GM12878 (cell line): Measurements from ENCODE around the gene FER1L5. TPM values are rescaled to one million over a fixed set of nuclear protein-coding genes. Genes with fewer than 3 reads are reported as not detected.
A peak's percentile ranks its signal among the peaks of the same experiment; 100 is the strongest.

ENCODE experiments used
- BACH1 ChIP-seq: fragments of 450-650 bp; IDR thresholded peaks from 2 replicates; pipeline ENCODE4 v1.6.1; 2017; ENCODE audit warnings: mild to moderate bottlenecking, borderline replicate concordance
- BCL11A ChIP-seq: IDR thresholded peaks from 2 replicates; pipeline ENCODE4 v1.6.1; 2011; ENCODE audit warnings: low read depth, low read length
- BHLHE40 ChIP-seq, 2 experiments: fragments of 450-650 bp in 1 of 2; IDR thresholded peaks; 2 replicates each; pipeline ENCODE4 v1.6.1; 2011 to 2017; ENCODE audit warnings: low read depth in 2 of 2, borderline replicate concordance in 1 of 2, improper control_type of control experiment in 1 of 2, low read length in 1 of 2, mild to moderate bottlenecking in 1 of 2
- CEBPB ChIP-seq, 2 experiments: fragments of 150-350 bp in 1 of 2; IDR thresholded peaks; 2 replicates each; pipeline ENCODE4 v1.6.1; 2012 to 2014; ENCODE audit warnings: low read depth in 2 of 2, low read length in 2 of 2, borderline replicate concordance in 1 of 2, inconsistent platforms in 1 of 2
- CREB1 ChIP-seq: IDR thresholded peaks from 2 replicates; pipeline ENCODE4 v1.6.1; 2012; ENCODE audit warnings: low read depth, mild to moderate bottlenecking, inconsistent platforms
- EGR1 ChIP-seq, 2 experiments: IDR thresholded peaks; 1 replicate in 1 of 2; 2 replicates in 1 of 2; pipeline ENCODE4 v1.6.1; 2011 to 2012; ENCODE audit warnings: low read depth in 2 of 2, low read length in 2 of 2, borderline replicate concordance in 1 of 2, mild to moderate bottlenecking in 1 of 2, moderate library complexity in 1 of 2
- GATAD2B ChIP-seq: fragments of 450-650 bp; conservative IDR thresholded peaks from 2 replicates; pipeline ENCODE4 v1.6.1; 2017; ENCODE audit warnings: low read depth, mild to moderate bottlenecking, moderate library complexity
- MYC ChIP-seq: IDR thresholded peaks from 2 replicates; pipeline ENCODE4 v1.6.1; 2011; ENCODE audit warnings: mild to moderate bottlenecking, low read length, moderate library complexity, inconsistent platforms; ENCODE audit not compliant: insufficient read depth, insufficient replicate concordance, insufficient read length, severe bottlenecking
- NR2F1 ChIP-seq: fragments of 450-650 bp; conservative IDR thresholded peaks from 2 replicates; pipeline ENCODE4 v1.6.1; 2017; ENCODE audit warnings: mild to moderate bottlenecking
- POU2F2 ChIP-seq: IDR thresholded peaks from 3 replicates; pipeline ENCODE4 v1.6.1; 2011; ENCODE audit warnings: low read depth, mild to moderate bottlenecking, low read length, borderline replicate concordance
- SP1 ChIP-seq: IDR thresholded peaks from one replicate; pipeline ENCODE4 v1.6.1; 2011; ENCODE audit warnings: low read depth, low read length
- WRNIP1 ChIP-seq: IDR thresholded peaks from 2 replicates; pipeline ENCODE4 v1.6.1; 2011; ENCODE audit warnings: low read depth, low read length, improper control_type of control experiment, borderline replicate concordance
- ZNF384 ChIP-seq: IDR thresholded peaks from 2 replicates; pipeline ENCODE4 v1.6.1; 2012; ENCODE audit warnings: low read depth, mild to moderate bottlenecking, low read length, improper control_type of control experiment, borderline replicate concordance
- polyA plus RNA-seq, 11 experiments: library from polyadenylated mRNA; depleted of rRNA in 4 of 11; unstranded in 6 of 11; stranded (reverse) in 5 of 11; fragments of >200 nt; fragmentation: Nextera tagmentation in 4 of 11; fragmentation: Illumina TruSeq in 1 of 11; extraction: Ambion mirVana in 4 of 11; extraction: Trizol in 1 of 11; gene quantifications; 1 replicate in 1 of 11; 2 replicates in 10 of 11; pipeline versions ENCODE4 v1.2.1 to v1.2.3, GENCODE V29; 2011 to 2016; ENCODE audit warnings: inconsistent platforms in 2 of 11, missing spikeins in 2 of 11, low read depth in 1 of 11
- total RNA-seq, 4 experiments: library from RNA; depleted of rRNA in 3 of 4; stranded (reverse); fragments of >200 nt in 3 of 4; fragmentation: Illumina TruSeq in 1 of 4; extraction: Trizol in 1 of 4; gene quantifications; 2 replicates each; pipeline versions ENCODE4 v1.2.1 to v1.2.3, GENCODE V29; 2013 to 2021
- TF ChIP-seq, protein P1 (sequence below): IDR thresholded peaks from 2 replicates; pipeline ENCODE4 v1.6.1; 2011; ENCODE audit warnings: mild to moderate bottlenecking, low read depth, low read length, moderate library complexity; ENCODE audit not compliant: insufficient replicate concordance
- TF ChIP-seq, protein P2 (sequence below): fragments of 450-650 bp; IDR thresholded peaks from 2 replicates; pipeline ENCODE4 v1.6.1; 2016; ENCODE audit warnings: mild to moderate bottlenecking
- TF ChIP-seq, protein P3 (sequence below): fragments of 450-650 bp; IDR thresholded peaks from 2 replicates; pipeline ENCODE4 v1.6.1; 2017; ENCODE audit warnings: low read depth, mild to moderate bottlenecking, moderate library complexity
- TF ChIP-seq, protein P4 (sequence below): fragments of 450-650 bp; IDR thresholded peaks from 2 replicates; pipeline ENCODE4 v1.6.1; 2018; ENCODE audit warnings: mild to moderate bottlenecking, low read depth, moderate library complexity; ENCODE audit not compliant: partially characterized antibody

Gene FER1L5
- total and polyA plus RNA-seq, 10 of the 15 experiments (the other 5 are each of a cell fraction or from before 2014, with no cell fraction given) = not detected

DNA sequence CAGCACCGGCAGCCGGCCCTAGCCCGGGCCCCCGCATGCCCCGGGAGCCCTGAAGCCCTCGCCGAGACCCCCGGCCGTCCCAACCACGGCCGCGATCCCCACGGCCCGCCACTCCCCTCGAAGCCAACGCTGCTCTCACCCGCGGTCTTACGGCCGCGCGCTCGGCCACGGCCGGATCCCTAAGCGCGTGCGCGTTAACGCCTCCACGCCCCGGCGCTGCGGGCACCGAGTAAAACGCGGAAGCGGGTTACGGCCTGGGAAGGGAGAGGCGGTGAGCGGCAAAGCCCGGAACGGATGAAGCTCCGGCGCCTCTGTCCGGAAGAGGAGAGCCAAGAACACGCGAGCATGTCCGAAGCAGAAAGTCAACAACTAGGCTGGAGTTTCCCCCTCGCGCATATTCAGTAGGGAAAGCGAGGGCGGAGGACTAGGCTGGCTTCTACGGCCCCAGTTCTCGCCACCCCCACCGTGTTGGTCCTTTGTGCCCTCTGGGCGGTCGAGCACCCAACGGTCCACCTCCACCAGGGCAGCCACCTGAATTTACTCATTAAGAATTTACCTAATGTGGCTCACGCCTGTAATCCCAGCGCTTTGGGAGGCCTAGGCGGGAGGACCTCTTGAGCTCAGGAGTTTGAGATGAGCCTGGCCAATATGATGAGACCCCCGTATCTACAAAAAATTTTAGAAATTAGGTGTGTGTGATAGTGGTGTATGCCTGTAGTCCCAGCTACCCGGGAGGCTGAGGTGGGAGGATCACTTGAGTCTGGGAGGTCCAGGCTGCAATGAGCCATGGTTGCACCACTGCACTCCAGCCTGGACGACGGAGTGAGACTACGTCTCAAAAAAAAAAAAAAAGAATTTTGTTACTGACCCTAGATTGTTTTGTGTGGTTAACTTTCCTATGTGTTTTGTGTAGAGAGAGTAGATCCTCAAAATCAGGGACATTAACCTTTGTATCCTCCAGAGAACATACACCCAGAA is 4.1 kb upstream of the FER1L5 start, which contains the start of gene KANSL3 (continued):
- TF ChIP-seq, protein P1, sequence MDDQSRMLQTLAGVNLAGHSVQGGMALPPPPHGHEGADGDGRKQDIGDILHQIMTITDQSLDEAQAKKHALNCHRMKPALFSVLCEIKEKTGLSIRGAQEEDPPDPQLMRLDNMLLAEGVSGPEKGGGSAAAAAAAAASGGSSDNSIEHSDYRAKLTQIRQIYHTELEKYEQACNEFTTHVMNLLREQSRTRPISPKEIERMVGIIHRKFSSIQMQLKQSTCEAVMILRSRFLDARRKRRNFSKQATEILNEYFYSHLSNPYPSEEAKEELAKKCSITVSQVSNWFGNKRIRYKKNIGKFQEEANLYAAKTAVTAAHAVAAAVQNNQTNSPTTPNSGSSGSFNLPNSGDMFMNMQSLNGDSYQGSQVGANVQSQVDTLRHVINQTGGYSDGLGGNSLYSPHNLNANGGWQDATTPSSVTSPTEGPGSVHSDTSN = peak; percentile 65
- TF ChIP-seq NR2F1 (peak; percentile 55), BACH1 (peak; percentile 64; the same call in 1 of the 2 replicates), ZNF384 (no peak), SP1 (peak; percentile 100), WRNIP1 (peak; percentile 97), BHLHE40 (IDR thresholded peaks at IDR 0.05; ENCODE audit: borderline replicate concordance in 1 of 2, low read depth in 2 of 2, low read length in 1 of 2) (peak; percentile 81 to 87; a peak in 3 of 4 replicates), POU2F2 (peak; percentile 88; the same call in 2 of the 3 replicates), MYC (peak; percentile 46), EGR1 (IDR thresholded peaks at IDR 0.05; ENCODE audit: borderline replicate concordance in 1 of 2, low read depth in 2 of 2, low read length in 2 of 2) (peak in 1 of 2 experiments; percentile 82; a peak in 2 of 3 replicates), GATAD2B (peak; percentile 87), BCL11A (peak; percentile 55; the same call in 1 of the 2 replicates), CREB1 (peak; percentile 83), CEBPB (IDR thresholded peaks at IDR 0.05; ENCODE audit: borderline replicate concordance in 1 of 2, low read depth in 2 of 2, low read length in 2 of 2) (peak in 1 of 2 experiments; percentile 35; a peak in 1 of 4 replicates)
- TF ChIP-seq, protein P2, sequence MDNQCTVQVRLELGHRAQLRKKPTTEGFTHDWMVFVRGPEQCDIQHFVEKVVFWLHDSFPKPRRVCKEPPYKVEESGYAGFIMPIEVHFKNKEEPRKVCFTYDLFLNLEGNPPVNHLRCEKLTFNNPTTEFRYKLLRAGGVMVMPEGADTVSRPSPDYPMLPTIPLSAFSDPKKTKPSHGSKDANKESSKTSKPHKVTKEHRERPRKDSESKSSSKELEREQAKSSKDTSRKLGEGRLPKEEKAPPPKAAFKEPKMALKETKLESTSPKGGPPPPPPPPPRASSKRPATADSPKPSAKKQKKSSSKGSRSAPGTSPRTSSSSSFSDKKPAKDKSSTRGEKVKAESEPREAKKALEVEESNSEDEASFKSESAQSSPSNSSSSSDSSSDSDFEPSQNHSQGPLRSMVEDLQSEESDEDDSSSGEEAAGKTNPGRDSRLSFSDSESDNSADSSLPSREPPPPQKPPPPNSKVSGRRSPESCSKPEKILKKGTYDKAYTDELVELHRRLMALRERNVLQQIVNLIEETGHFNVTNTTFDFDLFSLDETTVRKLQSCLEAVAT = peak; percentile 77
- TF ChIP-seq, protein P3, sequence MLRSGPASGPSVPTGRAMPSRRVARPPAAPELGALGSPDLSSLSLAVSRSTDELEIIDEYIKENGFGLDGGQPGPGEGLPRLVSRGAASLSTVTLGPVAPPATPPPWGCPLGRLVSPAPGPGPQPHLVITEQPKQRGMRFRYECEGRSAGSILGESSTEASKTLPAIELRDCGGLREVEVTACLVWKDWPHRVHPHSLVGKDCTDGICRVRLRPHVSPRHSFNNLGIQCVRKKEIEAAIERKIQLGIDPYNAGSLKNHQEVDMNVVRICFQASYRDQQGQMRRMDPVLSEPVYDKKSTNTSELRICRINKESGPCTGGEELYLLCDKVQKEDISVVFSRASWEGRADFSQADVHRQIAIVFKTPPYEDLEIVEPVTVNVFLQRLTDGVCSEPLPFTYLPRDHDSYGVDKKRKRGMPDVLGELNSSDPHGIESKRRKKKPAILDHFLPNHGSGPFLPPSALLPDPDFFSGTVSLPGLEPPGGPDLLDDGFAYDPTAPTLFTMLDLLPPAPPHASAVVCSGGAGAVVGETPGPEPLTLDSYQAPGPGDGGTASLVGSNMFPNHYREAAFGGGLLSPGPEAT = peak; percentile 99
- TF ChIP-seq, protein P4, sequence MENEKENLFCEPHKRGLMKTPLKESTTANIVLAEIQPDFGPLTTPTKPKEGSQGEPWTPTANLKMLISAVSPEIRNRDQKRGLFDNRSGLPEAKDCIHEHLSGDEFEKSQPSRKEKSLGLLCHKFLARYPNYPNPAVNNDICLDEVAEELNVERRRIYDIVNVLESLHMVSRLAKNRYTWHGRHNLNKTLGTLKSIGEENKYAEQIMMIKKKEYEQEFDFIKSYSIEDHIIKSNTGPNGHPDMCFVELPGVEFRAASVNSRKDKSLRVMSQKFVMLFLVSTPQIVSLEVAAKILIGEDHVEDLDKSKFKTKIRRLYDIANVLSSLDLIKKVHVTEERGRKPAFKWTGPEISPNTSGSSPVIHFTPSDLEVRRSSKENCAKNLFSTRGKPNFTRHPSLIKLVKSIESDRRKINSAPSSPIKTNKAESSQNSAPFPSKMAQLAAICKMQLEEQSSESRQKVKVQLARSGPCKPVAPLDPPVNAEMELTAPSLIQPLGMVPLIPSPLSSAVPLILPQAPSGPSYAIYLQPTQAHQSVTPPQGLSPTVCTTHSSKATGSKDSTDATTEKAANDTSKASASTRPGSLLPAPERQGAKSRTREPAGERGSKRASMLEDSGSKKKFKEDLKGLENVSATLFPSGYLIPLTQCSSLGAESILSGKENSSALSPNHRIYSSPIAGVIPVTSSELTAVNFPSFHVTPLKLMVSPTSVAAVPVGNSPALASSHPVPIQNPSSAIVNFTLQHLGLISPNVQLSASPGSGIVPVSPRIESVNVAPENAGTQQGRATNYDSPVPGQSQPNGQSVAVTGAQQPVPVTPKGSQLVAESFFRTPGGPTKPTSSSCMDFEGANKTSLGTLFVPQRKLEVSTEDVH = no peak
